ENCODE results near the gene SNRNP25. TPM values are rescaled to one million over a fixed set of nuclear protein-coding genes. Genes with fewer than 3 reads are reported as not detected.

The SNRNP25 gene
- total RNA-seq, 4 donors from 2014 or later = 22.0 to 33.6 (median 25.7) TPM

GRCh38 chr16:62968-63391, 9.4 kb downstream of the SNRNP25 start:
- Histone ChIP-seq H3K4me1 (peaks cover 25 to 32% (median 29%) of the 10 kb centered on the region in 4 donors), H3K4me3 (no peak overlapping the region), H3K9me3 (no peaks in the 10 kb centered on the region), H3K27me3 (no peaks in the 10 kb centered on the region), H3K36me3 (peaks cover 51 to 73% (median 70%) of the 10 kb centered on the region in 4 donors), H3K27ac (replicated peaks in 1 of 4) (no peak overlapping the region)
- WGBS = 97% methylated on average over 19 of the region's 21 CpGs
- no peak for DNase-seq (ENCODE audit: extremely low spot score)
- TF ChIP-seq POLR2AphosphoS5 (IDR thresholded peaks at IDR 0.05) (no peak), CTCF (IDR thresholded peaks at IDR 0.05) (no peak), POLR2A (IDR thresholded peaks at IDR 0.05; ENCODE audit: low read depth) (no peak), EP300 (IDR thresholded peaks at IDR 0.05) (no peak)
- intact Hi-C loops (cut with DNase I) = no loop called here

DNA sequence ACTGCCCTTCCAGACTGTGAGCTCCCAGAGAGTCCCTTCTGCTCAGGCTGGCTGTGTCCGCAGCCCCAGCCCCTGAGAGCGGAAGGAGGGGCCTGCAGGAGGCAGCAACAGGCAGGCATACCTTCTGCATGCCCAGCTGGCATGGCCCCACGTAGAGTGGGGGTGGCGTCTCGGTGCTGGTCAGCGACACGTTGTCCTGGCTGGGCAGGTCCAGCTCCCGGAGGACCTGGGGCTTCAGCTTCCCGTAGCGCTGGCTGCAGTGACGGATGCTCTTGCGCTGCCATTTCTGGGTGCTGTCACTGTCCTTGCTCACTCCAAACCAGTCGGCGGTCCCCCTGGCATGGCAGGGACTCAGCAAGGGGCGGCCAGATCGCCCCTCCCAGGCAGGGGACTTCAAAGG, 9.8 kb downstream of the SNRNP25 start:
- Histone ChIP-seq H3K27me3 (no peaks in the 10 kb centered on the region), H3K4me1 (peaks cover 29 to 37% (median 33%) of the 10 kb centered on the region in 4 donors), H3K27ac (replicated peaks in 1 of 4) (no peak overlapping the region), H3K36me3 (peaks cover 48 to 68% (median 65%) of the 10 kb centered on the region in 4 donors), H3K9me3 (no peaks in the 10 kb centered on the region), H3K4me3 (no peak overlapping the region)
- intact Hi-C loops (cut with DNase I) = no loop called here
- WGBS = 89% methylated on average over 12 of the region's 16 CpGs
- TF ChIP-seq POLR2A (IDR thresholded peaks at IDR 0.05; ENCODE audit: low read depth) (no peak), CTCF (IDR thresholded peaks at IDR 0.05) (no peak)
- no peak for DNase-seq (ENCODE audit: extremely low spot score)

- no peaks in the 10 kb centered on the region for H3K9me3 ChIP-seq
- no peak for DNase-seq (ENCODE audit: extremely low spot score)
- no peak overlapping the region for H3K4me3 ChIP-seq
- intact Hi-C loops (cut with DNase I) = no loop called here
- H3K4me1 ChIP-seq = peaks cover 37 to 45% (median 41%) of the 10 kb centered on the region in 4 donors
- H3K36me3 ChIP-seq = peaks cover 40 to 61% (median 57%) of the 10 kb centered on the region in 4 donors
- TF ChIP-seq CTCF (IDR thresholded peaks at IDR 0.05) (no peak), POLR2AphosphoS5 (IDR thresholded peaks at IDR 0.05) (no peak), EP300 (IDR thresholded peaks at IDR 0.05) (no peak)
- no peaks in the 10 kb centered on the region for H3K27me3 ChIP-seq
- no peak overlapping the region for H3K27ac ChIP-seq (replicated peaks in 1 of 4)
- 95% methylated on average over 20 of the region's 25 CpGs for WGBS
Observed at GRCh38 chr16:63998-64913, 10.6 kb downstream of the SNRNP25 start.

- intact Hi-C loops (cut with DNase I) = loop anchor here (1.0 kb wide), 1 partner anchor 32 kb away; no protein-coding TSS in a partner anchor
- H3K36me3 ChIP-seq = peaks cover 34 to 54% (median 51%) of the 10 kb centered on the region in 4 donors
- 48% methylated on average over 3 of the region's 9 CpGs for WGBS
- no peak for TF ChIP-seq POLR2AphosphoS5 (IDR thresholded peaks at IDR 0.05)
- no peak for TF ChIP-seq POLR2A (IDR thresholded peaks at IDR 0.05; ENCODE audit: low read depth)
- TF ChIP-seq CTCF (IDR thresholded peaks at IDR 0.05) = no peak
- TF ChIP-seq EP300 (IDR thresholded peaks at IDR 0.05) = no peak
- no peak overlapping the region for H3K4me3 ChIP-seq
- H3K9me3 ChIP-seq = no peaks in the 10 kb centered on the region
- H3K4me1 ChIP-seq = peaks cover 43 to 52% (median 47%) of the 10 kb centered on the region in 4 donors
- H3K27me3 ChIP-seq = no peaks in the 10 kb centered on the region
- no peak overlapping the region for H3K27ac ChIP-seq (replicated peaks in 1 of 4)
- no peak for DNase-seq (ENCODE audit: extremely low spot score)
Observed at GRCh38 chr16:64914-65255, 11.3 kb downstream of the SNRNP25 start.

Data from esophagus muscularis mucosa (tissue), 4 donors.